BJ (cell line): ENCODE data around the gene C2CD2. TPM values are rescaled to one million over a fixed set of nuclear protein-coding genes. Genes with fewer than 3 reads are reported as not detected.

ENCODE experiments used
- CTCF ChIA-PET: fragments of 350-600 bp; formaldehyde crosslinking; extraction: SDS; loops from one replicate; lab custom pipeline; 2021; ENCODE audit warnings: antibody characterized with exemption, inconsistent platforms; lab: Yijun Ruan, JAX
- POLR2A ChIA-PET: fragments of 300-600 bp; sonication (Branson Sonifier 250); formaldehyde crosslinking; extraction: SDS; loops from one replicate; lab custom pipeline; 2021; ENCODE audit warnings: antibody characterized with exemption; lab: Charles Lee
- DNase-seq: peaks from one replicate; pipeline ENCODE4 v3.0.0-alpha.2; 2011; ENCODE audit warnings: low read depth
- H3K27me3 ChIP-seq: 2 replicates; pipeline ENCODE4 v1.6.0; 2011; ENCODE audit warnings: low read length; ENCODE audit not compliant: control insufficient read depth, insufficient read depth
- H3K36me3 ChIP-seq: 2 replicates; pipeline ENCODE4 v1.5.1; 2011; ENCODE audit warnings: low read length; ENCODE audit not compliant: control insufficient read depth, insufficient read depth
- H3K4me3 ChIP-seq: 2 replicates; pipeline ENCODE4 v1.5.1; 2011; ENCODE audit warnings: low read depth, mild to moderate bottlenecking, control low read depth, low read length
- CTCF ChIP-seq: IDR thresholded peaks from 2 replicates; pipeline ENCODE4 v1.5.1; 2011; ENCODE audit warnings: low read depth, mild to moderate bottlenecking, control low read depth, inconsistent platforms, low read length, moderate library complexity; ENCODE audit not compliant: insufficient read depth
- polyA plus RNA-seq: library from polyadenylated mRNA; depleted of rRNA; stranded (reverse); fragments of >200 nt; gene quantifications from 2 replicates; pipeline ENCODE4 v1.2.3, GENCODE V29; 2011

The C2CD2 gene
- polyA plus RNA-seq, 1 experiment = 21.9 TPM

GRCh38 chr21:41869771-41870170, 84.0 kb downstream of the C2CD2 start:
- Histone ChIP-seq H3K4me3 (no peak overlapping the region), H3K36me3 (peaks cover 2% of the 10 kb centered on the region), H3K27me3 (no peaks in the 10 kb centered on the region)
- DNase-seq = no peak
- POLR2A ChIA-PET = interaction anchor here (0.5 kb wide), 1 partner anchor 124 kb away, joined by 3 read pairs; no protein-coding TSS in a partner anchor
- TF ChIP-seq CTCF = no peak
- CTCF ChIA-PET = no interaction called here

GRCh38 chr21:41868062-41868710, 85.6 kb downstream of the C2CD2 start:
- CTCF ChIA-PET = no interaction called here
- POLR2A ChIA-PET = interaction anchor here (0.7 kb wide), 1 partner anchor 1900 kb away, joined by 8 read pairs; no protein-coding TSS in a partner anchor
- TF ChIP-seq CTCF = no peak
- H3K36me3 ChIP-seq = peaks cover 2% of the 10 kb centered on the region; the same call in 1 of the 2 replicates
- no peak for DNase-seq
- no peaks in the 10 kb centered on the region for H3K27me3 ChIP-seq
- no peak overlapping the region for H3K4me3 ChIP-seq

- no peaks in the 10 kb centered on the region for H3K27me3 ChIP-seq
- CTCF ChIA-PET = interaction anchor here (1.2 kb wide), 1 partner anchor 250 kb away, joined by 3 read pairs; no protein-coding TSS in a partner anchor
- DNase-seq = no peak
- POLR2A ChIA-PET = no interaction called here
- TF ChIP-seq CTCF = no peak
- no peaks in the 10 kb centered on the region for H3K36me3 ChIP-seq
- H3K4me3 ChIP-seq = no peak overlapping the region
These were observed 86.5 kb downstream of the C2CD2 start for GRCh38 chr21:41867313-41867712.

- no peaks in the 10 kb centered on the region; the same call in 1 of the 2 replicates for H3K36me3 ChIP-seq
- TF ChIP-seq CTCF = no peak
- no peak for DNase-seq
- POLR2A ChIA-PET = no interaction called here
- CTCF ChIA-PET = interaction anchor here (0.7 to 1.2 kb wide), 2 partner anchors 10 to 251 kb away, joined by 3 to 4 read pairs; no protein-coding TSS in a partner anchor
- H3K27me3 ChIP-seq = no peaks in the 10 kb centered on the region
- H3K4me3 ChIP-seq = no peak overlapping the region
These were observed 87.5 kb downstream of the C2CD2 start for GRCh38 chr21:41866274-41866809.

GRCh38 chr21:41865002-41865777, 88.6 kb downstream of the C2CD2 start:
- ChIA-PET CTCF (no interaction called here), POLR2A (no interaction called here)
- Histone ChIP-seq H3K27me3 (no peaks in the 10 kb centered on the region), H3K36me3 (no peaks in the 10 kb centered on the region; the same call in 1 of the 2 replicates), H3K4me3 (no peak overlapping the region)
- TF ChIP-seq CTCF = no peak
- DNase-seq = no peak
